Dedifferentiated amniotic fluid mesenchymal stem cell (primary cell): Measurements from ENCODE around the gene RSPH1.
A peak's percentile ranks its signal among the peaks of the same experiment; 100 is the strongest.

Source experiments
- DNase-seq: peaks from one replicate; pipeline ENCODE4 v3.0.0-alpha.2; 2016; ENCODE audit errors: extremely low spot score

The RSPH1 gene

GRCh38 chr21:42496120-42496838 lies at the start of gene RSPH1:
Gene RSPH1, minus strand, starts transcription at chr21:42496224. Its CDS starts 38 bp downstream, at chr21:42496186.
- DNase-seq: peak; percentile 98

GRCh38 chr21:42545745-42546144 lies 49.7 kb upstream of the RSPH1 start:
- DNase-seq: no peak

- DNase-seq: no peak
Measured at GRCh38 chr21:42545317-42545716, 49.3 kb upstream of the RSPH1 start.

GRCh38 chr21:42544544-42544943 lies 48.5 kb upstream of the RSPH1 start:
- DNase-seq: no peak

GRCh38 chr21:42543106-42543847 lies 47.3 kb upstream of the RSPH1 start:
- no peak for DNase-seq

- DNase-seq: no peak
Measured at GRCh38 chr21:42542596-42542995, 46.6 kb upstream of the RSPH1 start.

- DNase-seq: no peak
Measured at GRCh38 chr21:42542196-42542595, 46.2 kb upstream of the RSPH1 start.

- no peak for DNase-seq
Measured at GRCh38 chr21:42541618-42542017, 45.6 kb upstream of the RSPH1 start.

GRCh38 chr21:42541174-42541573 lies 45.1 kb upstream of the RSPH1 start:
- DNase-seq: no peak

GRCh38 chr21:42540396-42540795 lies 44.4 kb upstream of the RSPH1 start:
- DNase-seq: no peak

GRCh38 chr21:42539931-42540343 lies 43.9 kb upstream of the RSPH1 start:
- DNase-seq: no peak

- no peak for DNase-seq
Measured at GRCh38 chr21:42539342-42539741, 43.3 kb upstream of the RSPH1 start.

GRCh38 chr21:42538479-42539275 lies 42.7 kb upstream of the RSPH1 start:
- DNase-seq: no peak

GRCh38 chr21:42537106-42537742 lies 41.2 kb upstream of the RSPH1 start:
- no peak for DNase-seq

- no peak for DNase-seq
Measured at GRCh38 chr21:42536601-42537000, 40.6 kb upstream of the RSPH1 start.

GRCh38 chr21:42535602-42536171 lies 39.7 kb upstream of the RSPH1 start:
- DNase-seq: no peak

- no peak for DNase-seq
Measured at GRCh38 chr21:42534421-42535378, 38.7 kb upstream of the RSPH1 start.

- no peak for DNase-seq
Measured at GRCh38 chr21:42533963-42534355, 37.9 kb upstream of the RSPH1 start.

GRCh38 chr21:42533306-42533962 lies 37.4 kb upstream of the RSPH1 start:
- DNase-seq: no peak
